Ascending aorta (tissue), 2 donors: ENCODE data around the gene HACE1. TPM values are rescaled to one million over a fixed set of nuclear protein-coding genes. Genes with fewer than 3 reads are reported as not detected.
"Not testable (repeated sequence)": the region's sequence is repeated elsewhere in the genome, so short reads cannot be mapped to it uniquely, and the experiment has no call there.

Experiments
- DNase-seq, 2 donors: peaks; one replicate each; pipeline ENCODE4 v3.0.0-alpha.2; 2019; ENCODE audit warnings: low spot score in 2 of 2
- H3K27ac ChIP-seq, 2 donors: fragments of 200-600 bp; sonication (generic); one replicate each; pipeline ENCODE4 v1.5.1; 2016 to 2017; ENCODE audit warnings: mild to moderate bottlenecking in 1 of 2
- H3K27me3 ChIP-seq: fragments of 200-600 bp; sonication (generic); one replicate; pipeline ENCODE4 v1.5.1; 2017
- H3K36me3 ChIP-seq, 2 donors: fragments of 200-600 bp; sonication (generic); one replicate each; pipeline ENCODE4 v1.5.1; 2016
- H3K4me1 ChIP-seq, 2 donors: fragments of 200-600 bp; sonication (generic); one replicate each; pipeline ENCODE4 v1.5.1; 2016 to 2017; ENCODE audit warnings: mild to moderate bottlenecking in 1 of 2
- H3K4me3 ChIP-seq, 2 donors: fragments of 200-600 bp; sonication (generic); one replicate each; pipeline ENCODE4 v1.5.1; 2016 to 2017; ENCODE audit warnings: mild to moderate bottlenecking in 1 of 2
- H3K9me3 ChIP-seq, 2 donors: fragments of 200-600 bp; sonication (generic); one replicate each; pipeline ENCODE4 v1.5.1; 2016
- intact Hi-C: fragments of 100-400 bp; cut with DNase I; formaldehyde crosslinking; loops from one replicate; pipeline ENCODE4 v1.15.1; 2023
- total RNA-seq: library from RNA; depleted of rRNA; stranded (reverse); fragments of >200 nt; gene quantifications from one replicate; pipeline ENCODE4 v1.1.0, GENCODE V29; 2016
- TF ChIP-seq, protein P1 (sequence below), 3 experiments: fragments of 200-600 bp in 2 of 3; fragments of 450-650 bp in 1 of 3; sonication (generic) in 2 of 3; IDR thresholded peaks; one replicate each; pipeline ENCODE4 v1.5.1; 2016 to 2019; ENCODE audit warnings: antibody characterized with exemption in 3 of 3, mild to moderate bottlenecking in 1 of 3, moderate library complexity in 1 of 3

The HACE1 gene, protein sequence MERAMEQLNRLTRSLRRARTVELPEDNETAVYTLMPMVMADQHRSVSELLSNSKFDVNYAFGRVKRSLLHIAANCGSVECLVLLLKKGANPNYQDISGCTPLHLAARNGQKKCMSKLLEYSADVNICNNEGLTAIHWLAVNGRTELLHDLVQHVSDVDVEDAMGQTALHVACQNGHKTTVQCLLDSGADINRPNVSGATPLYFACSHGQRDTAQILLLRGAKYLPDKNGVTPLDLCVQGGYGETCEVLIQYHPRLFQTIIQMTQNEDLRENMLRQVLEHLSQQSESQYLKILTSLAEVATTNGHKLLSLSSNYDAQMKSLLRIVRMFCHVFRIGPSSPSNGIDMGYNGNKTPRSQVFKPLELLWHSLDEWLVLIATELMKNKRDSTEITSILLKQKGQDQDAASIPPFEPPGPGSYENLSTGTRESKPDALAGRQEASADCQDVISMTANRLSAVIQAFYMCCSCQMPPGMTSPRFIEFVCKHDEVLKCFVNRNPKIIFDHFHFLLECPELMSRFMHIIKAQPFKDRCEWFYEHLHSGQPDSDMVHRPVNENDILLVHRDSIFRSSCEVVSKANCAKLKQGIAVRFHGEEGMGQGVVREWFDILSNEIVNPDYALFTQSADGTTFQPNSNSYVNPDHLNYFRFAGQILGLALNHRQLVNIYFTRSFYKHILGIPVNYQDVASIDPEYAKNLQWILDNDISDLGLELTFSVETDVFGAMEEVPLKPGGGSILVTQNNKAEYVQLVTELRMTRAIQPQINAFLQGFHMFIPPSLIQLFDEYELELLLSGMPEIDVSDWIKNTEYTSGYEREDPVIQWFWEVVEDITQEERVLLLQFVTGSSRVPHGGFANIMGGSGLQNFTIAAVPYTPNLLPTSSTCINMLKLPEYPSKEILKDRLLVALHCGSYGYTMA
- 7.7 TPM for total RNA-seq

DNA sequence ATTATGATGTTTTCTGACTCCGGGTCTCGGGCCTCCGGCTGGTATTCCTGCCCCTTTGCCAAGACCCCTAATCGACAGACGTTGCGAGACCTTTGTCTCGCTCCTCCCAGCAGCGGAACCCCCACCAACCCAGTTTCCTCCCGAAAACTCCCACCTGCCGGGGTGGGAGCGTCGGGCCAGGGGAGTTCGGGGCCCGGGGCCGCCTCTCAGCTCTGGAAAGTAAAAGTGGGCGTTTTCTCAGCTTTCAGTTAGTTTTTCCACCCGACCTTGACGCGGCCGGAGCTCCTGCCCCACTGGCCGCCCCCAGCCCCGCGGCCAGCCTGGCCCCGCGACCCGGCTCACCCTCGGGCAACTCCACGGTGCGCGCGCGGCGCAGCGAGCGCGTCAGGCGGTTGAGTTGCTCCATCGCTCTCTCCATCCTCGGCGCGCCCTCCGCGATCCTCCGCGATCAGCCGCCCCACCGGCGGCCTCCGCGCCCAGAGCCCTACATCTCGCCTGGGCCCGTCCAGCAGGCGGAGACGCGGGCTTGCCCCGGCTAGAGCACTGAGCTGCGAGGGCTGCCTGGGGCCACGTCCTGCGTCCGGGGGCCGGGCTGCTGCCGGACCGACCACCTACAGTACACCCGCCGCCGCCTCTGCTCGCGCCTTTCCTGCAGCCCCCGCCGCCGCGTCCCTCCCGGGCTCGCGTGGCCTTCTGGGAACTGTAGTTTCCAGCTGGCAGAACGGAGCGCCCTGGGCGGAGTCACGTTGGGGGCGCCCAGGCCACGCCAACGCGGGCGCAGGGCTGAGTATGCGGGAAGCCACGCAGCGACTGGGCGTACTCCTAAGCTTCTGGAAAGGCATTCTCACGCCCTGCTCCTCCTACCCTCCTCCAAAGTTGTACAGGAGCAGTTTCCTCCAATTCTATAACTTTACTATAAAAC lies at the start of gene HACE1:
Gene HACE1, minus strand, starts transcription at position 695 of the 922 bp plus-strand sequence. Its CDS starts 277 bp downstream, at position 418.
- Histone ChIP-seq H3K4me1 (peaks cover 0 to 7% of the 10 kb centered on the region in 2 donors), H3K4me3 (peak within 1 kb of the TSS; percentile 59 to 90), H3K27ac (peak within 1 kb of the TSS; percentile 54 to 69), H3K9me3 (no peaks in the 10 kb centered on the region), H3K27me3 (no peaks in the 10 kb centered on the region), H3K36me3 (no peaks in the 10 kb centered on the region)
- TF ChIP-seq, protein P1, sequence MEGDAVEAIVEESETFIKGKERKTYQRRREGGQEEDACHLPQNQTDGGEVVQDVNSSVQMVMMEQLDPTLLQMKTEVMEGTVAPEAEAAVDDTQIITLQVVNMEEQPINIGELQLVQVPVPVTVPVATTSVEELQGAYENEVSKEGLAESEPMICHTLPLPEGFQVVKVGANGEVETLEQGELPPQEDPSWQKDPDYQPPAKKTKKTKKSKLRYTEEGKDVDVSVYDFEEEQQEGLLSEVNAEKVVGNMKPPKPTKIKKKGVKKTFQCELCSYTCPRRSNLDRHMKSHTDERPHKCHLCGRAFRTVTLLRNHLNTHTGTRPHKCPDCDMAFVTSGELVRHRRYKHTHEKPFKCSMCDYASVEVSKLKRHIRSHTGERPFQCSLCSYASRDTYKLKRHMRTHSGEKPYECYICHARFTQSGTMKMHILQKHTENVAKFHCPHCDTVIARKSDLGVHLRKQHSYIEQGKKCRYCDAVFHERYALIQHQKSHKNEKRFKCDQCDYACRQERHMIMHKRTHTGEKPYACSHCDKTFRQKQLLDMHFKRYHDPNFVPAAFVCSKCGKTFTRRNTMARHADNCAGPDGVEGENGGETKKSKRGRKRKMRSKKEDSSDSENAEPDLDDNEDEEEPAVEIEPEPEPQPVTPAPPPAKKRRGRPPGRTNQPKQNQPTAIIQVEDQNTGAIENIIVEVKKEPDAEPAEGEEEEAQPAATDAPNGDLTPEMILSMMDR (IDR thresholded peaks at IDR 0.05): peak; percentile 5 to 17 (median 9)
- intact Hi-C loops: loop anchor here (5.0 kb wide), 1 partner anchor 332 kb away; no protein-coding TSS in a partner anchor
- DNase-seq: peak; percentile 43 to 95

DNA sequence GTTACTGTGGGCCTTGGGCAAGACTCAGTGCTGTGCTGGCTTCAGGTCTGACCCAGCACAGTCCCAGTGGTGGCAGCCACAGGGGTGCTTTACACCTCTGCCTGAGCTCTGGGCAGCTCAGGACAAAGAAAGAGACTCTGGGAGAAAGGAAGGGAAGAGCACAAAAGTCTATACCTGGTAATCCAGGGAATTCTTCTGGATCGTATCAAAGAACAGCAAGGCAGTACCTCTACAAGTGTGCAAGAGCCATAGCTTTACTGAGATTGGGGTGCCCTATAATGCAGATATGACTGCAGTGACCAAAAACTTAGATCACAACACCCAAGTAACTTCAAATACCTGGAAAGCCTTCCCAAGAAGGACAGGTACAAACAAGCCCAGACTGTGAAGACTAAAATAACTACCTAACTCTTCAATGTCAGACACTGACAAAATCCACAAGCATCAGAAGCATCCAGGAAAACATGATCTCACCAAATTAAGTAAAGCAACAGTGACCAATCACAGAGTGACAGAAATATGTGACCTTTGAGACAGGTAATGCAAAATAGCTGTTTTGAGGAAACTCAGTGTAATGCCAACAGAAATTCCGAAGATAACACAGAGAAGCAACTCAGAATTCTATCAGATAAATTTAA lies 49.3 kb upstream of the HACE1 start:
- Histone ChIP-seq H3K27me3 (no peaks in the 10 kb centered on the region), H3K36me3 (no peaks in the 10 kb centered on the region), H3K27ac (no peak overlapping the region), H3K4me1 (no peaks in the 10 kb centered on the region), H3K4me3 (no peak overlapping the region), H3K9me3 (peaks cover 3% of the 10 kb centered on the region in 2 donors)
- DNase-seq: no peak
- TF ChIP-seq, protein P1 (IDR thresholded peaks at IDR 0.05): no peak
- intact Hi-C loops: no loop called here

DNA sequence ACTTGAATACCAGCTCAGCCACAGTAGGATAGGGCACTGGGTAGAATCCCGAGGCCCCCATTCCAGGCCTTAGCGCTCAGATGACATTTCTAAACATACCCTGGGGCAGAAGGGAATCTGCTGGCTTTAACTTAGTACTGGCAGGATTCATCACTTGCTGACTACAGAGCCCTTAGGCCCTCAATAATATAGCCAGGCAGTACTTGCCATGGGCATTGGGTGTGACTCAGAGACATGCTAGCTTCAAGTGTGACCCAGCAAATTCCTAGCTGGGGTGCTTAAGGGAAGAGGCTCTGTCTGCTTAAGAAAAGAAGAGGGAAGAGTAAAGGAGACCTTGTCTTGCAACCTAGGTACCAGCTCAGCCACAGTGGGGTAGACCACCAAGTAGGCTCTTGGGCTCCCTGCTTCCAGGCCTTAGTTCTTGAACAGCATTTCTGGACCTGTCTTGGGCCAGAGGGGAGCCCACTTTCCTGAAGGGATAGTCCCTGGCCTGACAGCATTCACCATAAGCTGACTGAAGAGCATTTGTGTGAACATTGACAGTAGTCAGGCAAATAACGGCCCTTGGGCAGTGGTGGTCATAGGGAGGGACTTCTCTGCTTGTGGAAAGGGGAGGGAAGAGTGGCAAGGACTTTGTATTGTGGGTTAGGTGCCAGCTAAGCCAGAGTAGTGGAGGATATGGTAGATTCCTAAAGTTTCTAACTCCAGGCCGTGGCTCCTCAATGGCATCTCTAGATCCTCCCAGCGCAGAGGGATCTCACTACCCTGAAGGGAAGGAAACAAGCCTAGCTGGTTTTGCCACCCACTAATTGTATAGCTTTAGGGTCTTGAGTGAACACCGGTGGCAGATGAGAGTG lies 48.5 kb upstream of the HACE1 start:
- no peak for DNase-seq
- TF ChIP-seq, protein P1 (IDR thresholded peaks at IDR 0.05): no peak
- intact Hi-C loops: no loop called here

DNA sequence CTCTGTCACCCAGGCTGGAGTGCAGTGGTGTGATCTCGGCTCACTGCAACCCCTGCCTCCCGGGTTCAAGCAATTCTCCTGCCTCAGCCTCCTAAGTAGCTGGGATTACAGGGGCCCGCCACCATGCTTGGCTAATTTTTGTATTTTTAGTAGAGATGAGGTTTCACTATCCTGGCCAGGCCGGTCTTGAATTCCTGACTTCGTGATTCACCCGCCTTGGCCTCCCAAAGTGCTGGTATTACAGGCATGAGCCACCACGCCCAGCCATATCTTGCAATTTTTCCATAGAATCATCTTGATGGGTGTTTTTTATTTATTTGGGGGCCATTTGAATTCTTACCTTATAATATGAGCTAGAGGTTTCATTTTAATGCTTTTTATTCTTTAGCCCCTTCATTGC lies 39.2 kb upstream of the HACE1 start:
- intact Hi-C loops, H3K4me1 ChIP-seq, H3K9me3 ChIP-seq, H3K27me3 ChIP-seq, H3K36me3 ChIP-seq, H3K27ac ChIP-seq, H3K4me3 ChIP-seq, DNase-seq: not testable (repeated sequence)

More for the DNA sequence above, 48.5 kb upstream of the HACE1 start:
- H3K4me1 ChIP-seq: no peaks in the 10 kb centered on the region
- no peaks in the 10 kb centered on the region for H3K36me3 ChIP-seq
- H3K9me3 ChIP-seq: peaks cover 3% of the 10 kb centered on the region in 2 donors
- no peak overlapping the region for H3K4me3 ChIP-seq
- no peak overlapping the region for H3K27ac ChIP-seq
- H3K27me3 ChIP-seq: no peaks in the 10 kb centered on the region

DNA sequence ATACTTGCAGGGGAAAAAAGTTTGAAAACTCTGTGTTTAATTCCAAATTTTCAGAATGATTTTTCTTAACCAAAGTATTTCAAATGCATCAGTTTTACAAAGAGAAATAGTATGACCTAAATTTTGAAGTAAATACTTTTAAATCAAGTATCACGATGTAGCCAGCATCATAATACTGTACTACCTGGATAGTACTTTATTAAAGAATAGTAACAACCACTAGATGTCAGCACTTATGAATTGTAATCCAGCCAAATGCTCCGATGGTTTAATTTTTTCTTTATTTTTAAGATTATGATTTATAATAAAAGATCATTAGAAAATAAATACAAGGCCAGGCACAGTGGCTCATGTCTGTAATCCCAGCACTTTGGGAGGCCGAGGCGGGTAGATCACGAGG lies 37.2 kb upstream of the HACE1 start:
- Histone ChIP-seq H3K4me3 (no peak overlapping the region), H3K4me1 (no peaks in the 10 kb centered on the region), H3K27ac (no peak overlapping the region), H3K36me3 (no peaks in the 10 kb centered on the region), H3K9me3 (no peaks in the 10 kb centered on the region), H3K27me3 (no peaks in the 10 kb centered on the region)
- intact Hi-C loops: no loop called here
- TF ChIP-seq, protein P1 (IDR thresholded peaks at IDR 0.05): no peak
- DNase-seq: no peak
